Liver (tissue), 3 donors: Measurements from ENCODE around the gene DIP2B.

ENCODE experiments used
- CTCF ChIP-seq: fragments of 150-350 bp; IDR thresholded peaks from 2 replicates; pipeline ENCODE4 v1.5.1; 2017; ENCODE audit warnings: improper control_type of control experiment, low read depth, low read length; ENCODE audit not compliant: missing input control
- EGR1 ChIP-seq, 2 donors: IDR thresholded peaks; 2 replicates each; pipeline ENCODE4 v1.6.1; 2016 to 2018; ENCODE audit warnings: antibody characterized with exemption in 2 of 2, low read depth in 2 of 2
- FOXA1 ChIP-seq: IDR thresholded peaks from 2 replicates; pipeline ENCODE4 v1.6.1; 2016; ENCODE audit warnings: antibody characterized with exemption
- GABPA ChIP-seq, 2 donors: IDR thresholded peaks in 1 of 2; conservative IDR thresholded peaks in 1 of 2; 2 replicates each; pipeline ENCODE4 v1.6.1; 2016; ENCODE audit warnings: antibody characterized with exemption in 2 of 2, mild to moderate bottlenecking in 1 of 2, moderate library complexity in 1 of 2
- HNF4A ChIP-seq, 2 donors: conservative IDR thresholded peaks; 2 replicates each; pipeline ENCODE4 v1.6.1; 2016; ENCODE audit warnings: antibody characterized with exemption in 2 of 2, mild to moderate bottlenecking in 2 of 2
- JUND ChIP-seq, 2 donors: IDR thresholded peaks; 2 replicates each; pipeline ENCODE4 v1.6.1; 2016; ENCODE audit warnings: antibody characterized with exemption in 2 of 2
- RAD21 ChIP-seq, 2 donors: IDR thresholded peaks; 2 replicates each; pipeline ENCODE4 v1.6.1; 2016; ENCODE audit warnings: antibody characterized with exemption in 2 of 2, mild to moderate bottlenecking in 2 of 2
- SP1 ChIP-seq: IDR thresholded peaks from 2 replicates; pipeline ENCODE4 v1.6.1; 2018; ENCODE audit warnings: antibody characterized with exemption, mild to moderate bottlenecking
- TF ChIP-seq, protein P1 (sequence below): IDR thresholded peaks from 2 replicates; pipeline ENCODE4 v1.6.1; 2016; ENCODE audit warnings: antibody characterized with exemption, mild to moderate bottlenecking
- TF ChIP-seq, protein P2 (sequence below): IDR thresholded peaks from 2 replicates; pipeline ENCODE4 v1.6.1; 2016; ENCODE audit warnings: antibody characterized with exemption
- TF ChIP-seq, protein P3 (sequence below): IDR thresholded peaks from 2 replicates; pipeline ENCODE4 v1.6.1; 2016; ENCODE audit warnings: antibody characterized with exemption
- TF ChIP-seq, protein P4 (sequence below): IDR thresholded peaks from 2 replicates; pipeline ENCODE4 v1.6.1; 2016; ENCODE audit warnings: antibody characterized with exemption
- donor health status: healthy.
- donor health status: healthy.

DNA sequence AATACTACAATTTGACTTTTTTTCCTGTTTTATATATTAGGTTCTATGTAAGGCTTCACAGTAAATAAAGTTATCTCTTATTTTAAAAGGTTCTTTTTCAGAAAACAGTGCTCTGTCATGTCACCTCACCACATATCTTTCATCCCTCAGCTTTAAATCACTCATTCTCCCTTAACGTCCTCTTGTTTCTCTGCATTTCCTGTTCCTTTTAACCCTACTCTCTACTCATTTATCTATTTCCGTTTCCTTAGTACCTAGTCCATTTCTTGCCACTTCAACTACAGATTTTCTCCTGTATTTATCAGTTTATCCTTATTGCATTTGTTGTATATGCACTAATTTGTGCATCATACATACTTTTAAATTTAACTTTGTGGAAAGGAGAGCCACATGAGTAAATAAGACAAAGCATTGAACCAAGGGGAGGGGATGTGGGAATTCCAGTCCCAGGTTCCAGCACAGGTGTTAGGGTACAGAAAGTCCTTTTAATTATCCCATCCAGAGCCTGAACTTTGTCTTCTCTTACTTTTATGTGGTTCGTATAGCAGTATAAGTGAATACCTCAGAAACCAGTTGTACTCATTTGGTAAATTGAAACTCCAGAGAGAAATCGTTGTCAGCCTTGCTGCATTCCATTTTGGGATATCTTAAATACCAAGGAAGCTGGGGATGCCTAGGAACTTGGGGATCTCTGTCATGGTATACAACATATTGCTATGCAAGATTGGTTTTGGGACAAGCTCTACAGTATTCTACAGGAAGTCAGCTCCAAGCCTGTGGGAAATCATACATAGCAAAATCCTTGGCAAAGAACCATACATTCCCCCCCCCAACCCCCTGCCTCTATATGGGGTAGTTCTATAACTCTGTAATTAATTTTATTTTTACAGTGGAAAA is 120.5 kb downstream of the DIP2B start:
- TF ChIP-seq HNF4A (conservative IDR thresholded peaks at IDR 0.05) (no peak), CTCF (no peak), EGR1 (IDR thresholded peaks at IDR 0.05; ENCODE audit: low read depth in 2 of 2) (no peak), RAD21 (IDR thresholded peaks at IDR 0.05) (no peak), GABPA (IDR thresholded peaks at IDR 0.05 in 1 of 2, conservative IDR thresholded peaks at IDR 0.05 in 1 of 2) (no peak), FOXA1 (no peak), SP1 (no peak), JUND (IDR thresholded peaks at IDR 0.05) (no peak)
- TF ChIP-seq, protein P1, sequence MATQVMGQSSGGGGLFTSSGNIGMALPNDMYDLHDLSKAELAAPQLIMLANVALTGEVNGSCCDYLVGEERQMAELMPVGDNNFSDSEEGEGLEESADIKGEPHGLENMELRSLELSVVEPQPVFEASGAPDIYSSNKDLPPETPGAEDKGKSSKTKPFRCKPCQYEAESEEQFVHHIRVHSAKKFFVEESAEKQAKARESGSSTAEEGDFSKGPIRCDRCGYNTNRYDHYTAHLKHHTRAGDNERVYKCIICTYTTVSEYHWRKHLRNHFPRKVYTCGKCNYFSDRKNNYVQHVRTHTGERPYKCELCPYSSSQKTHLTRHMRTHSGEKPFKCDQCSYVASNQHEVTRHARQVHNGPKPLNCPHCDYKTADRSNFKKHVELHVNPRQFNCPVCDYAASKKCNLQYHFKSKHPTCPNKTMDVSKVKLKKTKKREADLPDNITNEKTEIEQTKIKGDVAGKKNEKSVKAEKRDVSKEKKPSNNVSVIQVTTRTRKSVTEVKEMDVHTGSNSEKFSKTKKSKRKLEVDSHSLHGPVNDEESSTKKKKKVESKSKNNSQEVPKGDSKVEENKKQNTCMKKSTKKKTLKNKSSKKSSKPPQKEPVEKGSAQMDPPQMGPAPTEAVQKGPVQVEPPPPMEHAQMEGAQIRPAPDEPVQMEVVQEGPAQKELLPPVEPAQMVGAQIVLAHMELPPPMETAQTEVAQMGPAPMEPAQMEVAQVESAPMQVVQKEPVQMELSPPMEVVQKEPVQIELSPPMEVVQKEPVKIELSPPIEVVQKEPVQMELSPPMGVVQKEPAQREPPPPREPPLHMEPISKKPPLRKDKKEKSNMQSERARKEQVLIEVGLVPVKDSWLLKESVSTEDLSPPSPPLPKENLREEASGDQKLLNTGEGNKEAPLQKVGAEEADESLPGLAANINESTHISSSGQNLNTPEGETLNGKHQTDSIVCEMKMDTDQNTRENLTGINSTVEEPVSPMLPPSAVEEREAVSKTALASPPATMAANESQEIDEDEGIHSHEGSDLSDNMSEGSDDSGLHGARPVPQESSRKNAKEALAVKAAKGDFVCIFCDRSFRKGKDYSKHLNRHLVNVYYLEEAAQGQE: no peak
- TF ChIP-seq, protein P2, sequence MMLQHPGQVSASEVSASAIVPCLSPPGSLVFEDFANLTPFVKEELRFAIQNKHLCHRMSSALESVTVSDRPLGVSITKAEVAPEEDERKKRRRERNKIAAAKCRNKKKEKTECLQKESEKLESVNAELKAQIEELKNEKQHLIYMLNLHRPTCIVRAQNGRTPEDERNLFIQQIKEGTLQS: no peak
- TF ChIP-seq, protein P3, sequence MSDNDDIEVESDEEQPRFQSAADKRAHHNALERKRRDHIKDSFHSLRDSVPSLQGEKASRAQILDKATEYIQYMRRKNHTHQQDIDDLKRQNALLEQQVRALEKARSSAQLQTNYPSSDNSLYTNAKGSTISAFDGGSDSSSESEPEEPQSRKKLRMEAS: no peak
- TF ChIP-seq, protein P4, sequence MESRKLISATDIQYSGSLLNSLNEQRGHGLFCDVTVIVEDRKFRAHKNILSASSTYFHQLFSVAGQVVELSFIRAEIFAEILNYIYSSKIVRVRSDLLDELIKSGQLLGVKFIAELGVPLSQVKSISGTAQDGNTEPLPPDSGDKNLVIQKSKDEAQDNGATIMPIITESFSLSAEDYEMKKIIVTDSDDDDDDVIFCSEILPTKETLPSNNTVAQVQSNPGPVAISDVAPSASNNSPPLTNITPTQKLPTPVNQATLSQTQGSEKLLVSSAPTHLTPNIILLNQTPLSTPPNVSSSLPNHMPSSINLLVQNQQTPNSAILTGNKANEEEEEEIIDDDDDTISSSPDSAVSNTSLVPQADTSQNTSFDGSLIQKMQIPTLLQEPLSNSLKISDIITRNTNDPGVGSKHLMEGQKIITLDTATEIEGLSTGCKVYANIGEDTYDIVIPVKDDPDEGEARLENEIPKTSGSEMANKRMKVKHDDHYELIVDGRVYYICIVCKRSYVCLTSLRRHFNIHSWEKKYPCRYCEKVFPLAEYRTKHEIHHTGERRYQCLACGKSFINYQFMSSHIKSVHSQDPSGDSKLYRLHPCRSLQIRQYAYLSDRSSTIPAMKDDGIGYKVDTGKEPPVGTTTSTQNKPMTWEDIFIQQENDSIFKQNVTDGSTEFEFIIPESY: no peak
